ENCODE data around the gene KIF3B.
"Not testable (repeated sequence)": the region's sequence is repeated elsewhere in the genome, so short reads cannot be mapped to it uniquely, and the experiment has no call there.

The KIF3B gene

GRCh38 chr20:32294071-32294470, 16.6 kb downstream of the KIF3B start:
- DNase-seq (ENCODE audit: low read depth in 2 of 2): no peak

DNA sequence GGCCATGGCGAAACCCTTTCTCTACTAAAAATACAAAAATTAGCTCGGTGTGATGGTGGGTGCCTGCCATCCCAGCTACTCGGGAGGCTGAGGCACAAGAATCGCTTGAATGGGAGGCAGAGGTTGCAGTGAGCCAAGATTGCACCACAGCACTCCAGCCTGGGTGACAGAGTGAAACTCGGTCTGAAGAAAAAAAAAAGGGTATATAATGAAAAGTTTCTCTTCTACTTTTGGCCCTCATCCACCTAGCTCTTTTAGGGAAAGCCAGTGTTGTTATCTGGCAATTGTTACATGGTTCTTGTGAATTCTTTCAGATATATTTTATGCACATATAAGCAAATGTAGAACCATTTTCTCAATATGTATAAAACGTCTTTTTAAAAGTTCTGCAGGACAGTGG, 19.0 kb downstream of the KIF3B start:
- no peak for DNase-seq (ENCODE audit: low read depth in 2 of 2)

GRCh38 chr20:32296819-32297420, 19.5 kb downstream of the KIF3B start:
- DNase-seq (ENCODE audit: low read depth in 2 of 2): no peak

- no peak for DNase-seq (ENCODE audit: low read depth in 2 of 2)
Measured at GRCh38 chr20:32297439-32297838, 20.0 kb downstream of the KIF3B start.

DNA sequence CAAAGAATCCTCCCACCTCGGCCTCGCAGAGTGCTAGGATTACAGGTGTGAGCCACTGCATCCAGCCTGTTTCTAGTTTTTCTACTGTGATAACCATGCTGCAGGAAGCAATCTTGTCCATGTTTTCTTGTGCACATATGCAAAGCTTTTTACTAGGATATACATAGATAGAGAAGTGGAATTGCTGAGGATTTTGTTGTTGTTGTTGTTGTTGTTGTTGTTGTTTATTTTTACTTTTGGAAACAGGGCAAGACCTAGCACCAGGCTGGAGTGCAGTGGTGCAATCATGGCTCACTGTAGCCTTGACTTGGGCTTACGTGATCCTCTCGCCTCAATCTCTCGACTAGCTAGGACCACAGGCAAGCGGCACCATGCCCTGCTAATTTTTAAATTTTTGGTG, 23.2 kb downstream of the KIF3B start:
- no peak for DNase-seq (ENCODE audit: low read depth in 2 of 2)

GRCh38 chr20:32301719-32302506, 24.5 kb downstream of the KIF3B start:
- no peak for DNase-seq (ENCODE audit: low read depth in 2 of 2)

GRCh38 chr20:32302507-32302872, 25.0 kb downstream of the KIF3B start:
- no peak for DNase-seq (ENCODE audit: low read depth in 2 of 2)

DNA sequence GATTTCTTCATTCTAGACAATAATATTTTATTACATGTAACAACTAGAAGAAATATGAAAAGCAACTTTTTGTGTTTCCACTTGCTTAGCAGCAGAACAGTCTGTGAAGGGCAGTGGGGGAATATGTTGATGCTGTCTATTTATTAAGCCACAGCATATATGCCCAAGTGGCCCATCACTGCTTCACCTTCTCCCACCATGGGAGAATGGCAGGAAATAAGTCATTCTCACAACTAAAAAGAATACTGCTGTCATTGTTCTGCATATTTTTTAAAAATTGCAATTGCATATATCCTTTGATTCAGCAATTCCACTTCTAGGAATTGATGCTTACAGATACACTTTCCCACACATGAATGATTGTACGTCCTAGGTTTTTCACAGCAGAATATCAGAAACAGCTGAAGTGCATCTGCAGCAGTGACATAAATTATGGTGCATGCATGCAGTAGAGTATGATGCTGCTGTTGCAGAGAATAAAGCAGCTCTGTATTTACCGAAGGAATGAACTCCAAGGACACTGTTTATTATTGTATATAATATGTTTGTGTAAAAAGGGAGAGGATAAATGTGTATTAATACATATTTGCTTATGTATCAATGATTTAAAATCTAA, 26.8 kb downstream of the KIF3B start:
- DNase-seq (ENCODE audit: low read depth in 2 of 2): no peak

- no peak for DNase-seq (ENCODE audit: low read depth in 2 of 2)
Measured at GRCh38 chr20:32312718-32313424, 35.4 kb downstream of the KIF3B start.

DNA sequence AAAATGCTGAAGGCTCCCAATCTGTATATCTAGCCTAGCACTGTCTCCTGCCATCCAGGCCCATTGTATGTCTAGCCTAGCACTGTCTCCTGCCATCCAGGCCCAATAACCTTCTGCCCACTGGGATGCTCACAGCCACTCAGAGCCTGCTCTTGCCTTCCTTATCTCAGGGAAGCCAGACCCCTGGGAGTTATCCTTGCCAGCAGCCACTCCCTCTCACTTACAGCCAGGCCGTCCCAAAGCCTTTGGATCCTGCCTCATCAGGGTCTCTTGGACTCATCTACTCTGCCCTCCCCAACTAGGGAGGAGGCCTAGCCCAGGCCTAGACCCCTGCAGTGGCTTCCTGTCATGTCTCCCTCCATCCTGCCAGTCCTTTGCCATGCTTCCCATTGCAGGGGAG, 37.3 kb downstream of the KIF3B start:
- no peak for DNase-seq (ENCODE audit: low read depth in 2 of 2)

GRCh38 chr20:32315399-32315798, 37.9 kb downstream of the KIF3B start:
- DNase-seq (ENCODE audit: low read depth in 2 of 2): no peak

GRCh38 chr20:32315891-32316290, 38.4 kb downstream of the KIF3B start:
- DNase-seq (ENCODE audit: low read depth in 2 of 2): no peak

- no peak for DNase-seq (ENCODE audit: low read depth in 2 of 2)
Measured at GRCh38 chr20:32316667-32317066, 39.2 kb downstream of the KIF3B start.

DNA sequence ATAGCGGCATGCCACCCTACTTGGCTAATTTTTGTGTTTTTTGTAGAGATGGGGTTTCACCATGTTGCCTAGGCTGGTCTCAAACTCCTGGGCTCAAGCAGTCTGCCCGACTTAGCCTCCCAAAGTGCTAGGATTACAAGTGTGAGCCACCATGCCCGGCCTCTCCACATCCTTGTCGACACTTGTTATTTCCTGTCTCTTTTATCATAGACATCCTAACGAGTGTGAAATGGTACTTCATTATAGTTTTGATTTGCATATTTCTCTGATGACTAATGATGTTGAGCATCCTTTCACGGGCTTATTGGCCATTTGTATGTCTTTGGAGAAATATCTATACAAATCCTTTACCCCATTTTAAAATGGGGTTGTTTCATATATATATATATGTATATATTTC, 41.6 kb downstream of the KIF3B start:
- DNase-seq (ENCODE audit: low read depth in 2 of 2): no peak

DNA sequence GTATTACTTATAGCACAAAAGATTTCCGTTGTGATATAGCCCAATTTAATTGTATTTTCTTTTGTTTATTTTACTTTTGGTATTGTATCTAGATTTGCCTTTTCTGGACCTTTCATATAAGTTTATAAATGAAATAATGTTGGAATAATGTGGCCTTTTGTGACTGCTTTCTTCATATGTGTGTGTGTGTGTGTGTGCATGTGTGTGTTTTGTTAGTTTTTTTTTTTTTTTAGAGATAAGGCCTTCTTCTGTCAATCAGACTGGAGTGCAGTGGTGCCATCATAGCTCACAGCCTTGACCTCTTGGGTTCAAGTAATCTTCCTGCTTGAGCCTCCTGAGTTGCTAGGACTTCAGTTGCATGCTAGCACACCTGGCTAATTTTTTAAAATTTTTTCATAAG, 42.9 kb downstream of the KIF3B start:
- DNase-seq (ENCODE audit: low read depth in 2 of 2): no peak

- no peak for DNase-seq (ENCODE audit: low read depth in 2 of 2)
Measured at GRCh38 chr20:32321390-32321789, 43.9 kb downstream of the KIF3B start.

DNA sequence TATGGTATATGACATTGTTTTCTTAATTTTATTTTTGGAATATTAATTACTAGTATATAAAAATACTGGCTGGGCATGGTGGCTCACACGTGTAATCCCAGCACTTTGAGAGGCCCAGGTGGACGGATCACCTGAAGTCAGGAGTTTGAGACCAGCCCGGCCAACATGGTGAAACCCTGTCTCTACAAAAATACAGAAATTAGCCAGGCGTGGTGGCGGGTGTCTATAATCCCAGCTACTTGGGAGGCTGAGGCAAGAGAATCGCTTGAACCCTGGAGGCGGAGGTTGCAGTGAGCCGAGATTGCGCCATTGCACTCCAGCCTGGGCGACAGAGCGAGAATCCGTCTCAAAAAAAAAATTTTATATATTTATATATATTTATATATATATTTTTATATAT, 44.8 kb downstream of the KIF3B start:
- DNase-seq (ENCODE audit: low read depth in 2 of 2): not testable (repeated sequence)

GRCh38 chr20:32323761-32324160, 46.3 kb downstream of the KIF3B start:
- DNase-seq (ENCODE audit: low read depth in 2 of 2): not testable (repeated sequence)

DNA sequence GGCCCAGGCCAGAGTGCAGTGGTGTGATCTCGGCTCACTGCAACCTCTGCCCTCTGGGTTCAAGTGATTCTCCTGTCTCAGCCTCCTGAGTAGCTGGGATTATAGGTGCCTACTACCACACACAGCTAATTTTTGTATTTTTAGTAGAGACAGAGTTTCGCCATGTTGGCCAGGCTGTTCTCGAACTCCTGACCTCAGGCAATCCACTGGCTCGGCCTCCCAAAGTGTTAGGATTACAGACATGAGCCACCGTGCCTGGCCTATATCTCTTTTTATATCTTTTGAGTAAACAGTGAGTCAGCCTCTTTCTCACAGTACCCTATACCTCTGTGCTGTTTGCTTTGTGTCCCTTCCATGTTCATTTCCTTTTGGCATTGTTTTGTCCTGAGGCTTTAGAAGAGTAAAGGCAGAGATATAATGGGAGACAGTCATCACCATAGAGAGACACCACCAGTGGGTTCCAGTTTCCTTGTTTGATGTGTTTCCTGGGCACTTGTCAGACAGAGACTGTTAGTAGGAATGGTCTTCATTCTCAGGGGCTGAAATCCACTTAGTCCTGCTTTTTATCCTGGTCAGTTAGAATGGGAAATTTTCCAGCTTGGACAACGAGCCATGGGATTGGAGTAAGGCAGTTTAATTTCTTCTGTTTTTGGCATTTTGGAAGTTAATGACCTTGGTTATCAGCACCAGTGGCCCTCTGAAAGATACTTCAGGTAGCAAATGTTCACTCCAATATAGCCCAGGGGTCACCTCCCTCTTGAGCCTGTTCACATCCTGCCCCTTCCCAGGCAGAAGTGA, 48.5 kb downstream of the KIF3B start:
- no peak for DNase-seq (ENCODE audit: low read depth in 2 of 2)

DNA sequence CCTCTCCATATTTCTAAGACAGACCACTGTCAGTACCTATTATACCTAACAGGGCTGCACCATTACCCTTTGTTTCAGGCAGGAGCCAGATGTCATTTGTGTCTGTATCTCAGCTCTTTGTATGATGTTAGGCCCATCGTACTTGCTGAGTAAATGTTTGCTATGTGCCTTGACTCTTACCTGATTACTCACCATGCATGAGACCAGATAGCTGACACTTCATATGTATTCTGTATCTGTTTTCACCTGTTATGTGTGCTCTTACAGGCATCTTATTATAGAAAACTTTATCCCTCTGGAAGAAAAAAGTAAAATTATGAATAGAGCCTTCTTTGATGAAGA, 49.0 kb downstream of the KIF3B start:
- no peak for DNase-seq (ENCODE audit: low read depth in 2 of 2)

GRCh38 chr20:32327087-32327681, 49.7 kb downstream of the KIF3B start:
- DNase-seq (ENCODE audit: low read depth in 2 of 2): no peak

All from fibroblast of skin of left biceps (primary cell).